PC-3 (cell line): ENCODE measurements around the gene SLC15A1.

Experiments
- CTCF ChIP-seq: fragments of 300-600 bp; sonication (generic); conservative IDR thresholded peaks from 2 replicates; pipeline ENCODE4 v1.5.1; 2017; ENCODE audit warnings: antibody characterized with exemption, low read depth, mild to moderate bottlenecking, low read length
- EZH2 ChIP-seq: fragments of 300-600 bp; sonication (generic); IDR thresholded peaks from one replicate; pipeline ENCODE4 v1.6.1; 2017; ENCODE audit warnings: antibody characterized with exemption, mild to moderate bottlenecking, low read length; ENCODE audit not compliant: unreplicated experiment
- EZH2phosphoT487 ChIP-seq: fragments of 300-600 bp; sonication (generic); IDR thresholded peaks from 2 replicates; pipeline ENCODE4 v1.6.1; 2018; ENCODE audit warnings: mild to moderate bottlenecking, antibody characterized with exemption, low read length, borderline replicate concordance

- TF ChIP-seq CTCF = no peak
- TF ChIP-seq EZH2 = no peak
- TF ChIP-seq EZH2phosphoT487 = no peak
Observed at GRCh38 chr13:98741741-98742435, 10.6 kb downstream of the SLC15A1 start.
